GM12864 (cell line): ENCODE results near the gene FOXN4.
"Not testable (repeated sequence)": the region's sequence is repeated elsewhere in the genome, so short reads cannot be mapped to it uniquely, and the experiment has no call there.

Experiments
- DNase-seq: peaks from one replicate; pipeline ENCODE4 v3.0.0-alpha.2; 2011; ENCODE audit warnings: low read depth
- H3K4me3 ChIP-seq: 2 replicates; pipeline ENCODE4 v1.5.1; 2011; ENCODE audit warnings: mild to moderate bottlenecking, low read depth, low read length, control low read depth
- TF ChIP-seq, protein P1 (sequence below): IDR thresholded peaks from 2 replicates; pipeline ENCODE4 v1.5.1; 2011; ENCODE audit warnings: low read depth, mild to moderate bottlenecking, moderate library complexity, low read length, control low read depth, inconsistent platforms; ENCODE audit errors: missing control alignments

The FOXN4 gene

DNA sequence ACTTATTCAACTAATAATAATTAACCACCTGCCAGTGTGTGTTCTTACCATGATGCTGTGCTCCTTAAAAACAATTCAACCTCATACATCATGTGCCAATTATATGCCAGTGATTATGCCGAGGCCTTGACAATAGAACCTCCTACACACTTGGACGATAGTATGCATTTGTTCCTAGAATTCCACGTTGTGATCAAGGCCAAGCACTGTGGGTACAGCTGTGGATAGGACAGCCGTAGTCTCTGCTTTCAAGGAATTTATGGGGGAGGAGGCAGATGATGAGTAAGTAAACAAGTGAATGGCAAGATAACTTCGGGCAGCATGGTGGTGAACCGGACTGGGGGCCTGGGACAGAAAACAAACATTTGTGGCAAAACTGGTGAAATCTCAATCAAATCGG, 20.6 kb upstream of the FOXN4 start:
- DNase-seq = no peak
- TF ChIP-seq, protein P1, sequence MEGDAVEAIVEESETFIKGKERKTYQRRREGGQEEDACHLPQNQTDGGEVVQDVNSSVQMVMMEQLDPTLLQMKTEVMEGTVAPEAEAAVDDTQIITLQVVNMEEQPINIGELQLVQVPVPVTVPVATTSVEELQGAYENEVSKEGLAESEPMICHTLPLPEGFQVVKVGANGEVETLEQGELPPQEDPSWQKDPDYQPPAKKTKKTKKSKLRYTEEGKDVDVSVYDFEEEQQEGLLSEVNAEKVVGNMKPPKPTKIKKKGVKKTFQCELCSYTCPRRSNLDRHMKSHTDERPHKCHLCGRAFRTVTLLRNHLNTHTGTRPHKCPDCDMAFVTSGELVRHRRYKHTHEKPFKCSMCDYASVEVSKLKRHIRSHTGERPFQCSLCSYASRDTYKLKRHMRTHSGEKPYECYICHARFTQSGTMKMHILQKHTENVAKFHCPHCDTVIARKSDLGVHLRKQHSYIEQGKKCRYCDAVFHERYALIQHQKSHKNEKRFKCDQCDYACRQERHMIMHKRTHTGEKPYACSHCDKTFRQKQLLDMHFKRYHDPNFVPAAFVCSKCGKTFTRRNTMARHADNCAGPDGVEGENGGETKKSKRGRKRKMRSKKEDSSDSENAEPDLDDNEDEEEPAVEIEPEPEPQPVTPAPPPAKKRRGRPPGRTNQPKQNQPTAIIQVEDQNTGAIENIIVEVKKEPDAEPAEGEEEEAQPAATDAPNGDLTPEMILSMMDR = no peak
- H3K4me3 ChIP-seq = no peak overlapping the region

DNA sequence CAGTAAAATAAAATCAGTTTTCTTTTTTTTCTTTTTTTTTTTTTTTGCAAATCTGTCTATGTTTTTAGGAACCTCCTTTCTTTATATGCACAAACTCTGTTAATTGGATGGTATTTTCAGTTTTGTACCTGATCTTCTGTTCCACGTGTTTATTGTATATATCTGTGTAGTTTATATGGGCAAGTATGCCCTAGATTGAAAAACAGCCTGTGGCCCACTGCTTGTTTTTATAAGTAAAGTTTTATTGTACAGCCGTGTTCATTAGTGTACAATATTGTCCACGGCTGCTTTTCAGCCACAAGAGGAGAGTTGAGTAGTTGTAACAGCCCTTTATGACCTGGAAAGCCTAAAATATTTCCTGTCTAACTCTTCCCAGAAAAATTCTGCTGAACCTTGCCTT, 19.9 kb upstream of the FOXN4 start:
- no peak for DNase-seq
- TF ChIP-seq, protein P1 = no peak
- no peak overlapping the region for H3K4me3 ChIP-seq

DNA sequence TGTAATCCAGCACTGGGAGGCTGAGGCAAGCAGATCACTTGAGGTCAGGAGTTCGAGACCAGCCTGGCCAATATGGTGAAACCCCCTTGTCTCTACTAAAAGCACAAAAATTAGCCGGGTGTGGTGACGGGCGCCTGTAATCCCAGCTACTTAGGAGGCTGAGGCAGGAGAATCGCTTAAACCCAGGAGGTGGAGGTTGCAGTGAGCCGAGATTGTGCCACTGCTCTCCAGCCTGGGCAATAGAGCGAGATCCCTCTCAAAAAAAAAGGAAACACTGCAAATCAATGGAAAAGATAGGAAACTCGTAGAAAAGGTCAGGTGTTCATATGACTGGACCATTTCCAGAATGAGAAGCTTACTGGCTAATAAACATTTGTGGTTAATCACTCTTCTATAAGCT, 12.2 kb upstream of the FOXN4 start:
- not testable (repeated sequence) for H3K4me3 ChIP-seq, DNase-seq

DNA sequence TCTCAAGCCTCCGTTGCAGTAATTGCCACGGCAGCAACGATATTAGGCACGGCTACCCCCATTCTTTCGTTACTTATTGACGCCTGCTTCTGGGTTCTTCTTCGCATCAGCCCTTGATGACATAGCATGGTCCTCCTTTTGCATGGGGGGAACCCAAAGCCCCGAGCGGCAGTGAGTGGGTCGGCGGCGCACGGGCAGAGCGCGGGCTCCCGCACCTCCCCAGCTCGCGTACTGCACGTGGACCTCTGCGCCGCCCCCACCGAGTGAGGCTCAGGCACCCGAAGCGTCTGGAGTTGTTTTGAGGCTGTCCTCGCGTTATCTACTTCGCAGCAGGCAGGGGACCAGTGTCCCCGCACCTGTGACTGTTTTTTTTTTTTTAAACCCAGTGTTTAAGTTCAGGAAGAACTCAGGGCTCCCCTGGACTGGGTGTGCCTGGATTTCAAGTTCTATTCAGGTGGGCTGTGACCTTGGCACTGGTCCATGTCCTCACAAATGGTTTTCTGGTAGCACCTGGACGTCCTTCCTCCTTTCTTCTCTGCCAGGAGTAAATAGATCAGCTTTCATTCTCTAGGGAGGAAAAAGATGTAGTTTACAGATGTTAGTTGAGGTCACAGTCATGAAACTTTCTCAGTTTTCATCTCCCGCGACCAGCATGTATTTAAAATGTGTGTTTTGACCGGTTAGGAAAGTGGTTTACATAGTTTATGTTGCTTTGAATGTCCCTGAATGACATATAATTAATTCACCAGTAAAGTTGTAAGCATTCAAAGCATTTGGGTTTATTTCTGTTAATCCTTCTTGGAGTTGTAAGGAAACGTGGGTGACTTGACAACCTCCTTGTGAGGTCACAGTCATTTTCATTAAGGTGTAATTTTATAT, 1.4 kb upstream of the FOXN4 start:
- TF ChIP-seq, protein P1 = no peak
- no peak for DNase-seq
- H3K4me3 ChIP-seq = no peak overlapping the region; the same call in 1 of the 2 replicates

DNA sequence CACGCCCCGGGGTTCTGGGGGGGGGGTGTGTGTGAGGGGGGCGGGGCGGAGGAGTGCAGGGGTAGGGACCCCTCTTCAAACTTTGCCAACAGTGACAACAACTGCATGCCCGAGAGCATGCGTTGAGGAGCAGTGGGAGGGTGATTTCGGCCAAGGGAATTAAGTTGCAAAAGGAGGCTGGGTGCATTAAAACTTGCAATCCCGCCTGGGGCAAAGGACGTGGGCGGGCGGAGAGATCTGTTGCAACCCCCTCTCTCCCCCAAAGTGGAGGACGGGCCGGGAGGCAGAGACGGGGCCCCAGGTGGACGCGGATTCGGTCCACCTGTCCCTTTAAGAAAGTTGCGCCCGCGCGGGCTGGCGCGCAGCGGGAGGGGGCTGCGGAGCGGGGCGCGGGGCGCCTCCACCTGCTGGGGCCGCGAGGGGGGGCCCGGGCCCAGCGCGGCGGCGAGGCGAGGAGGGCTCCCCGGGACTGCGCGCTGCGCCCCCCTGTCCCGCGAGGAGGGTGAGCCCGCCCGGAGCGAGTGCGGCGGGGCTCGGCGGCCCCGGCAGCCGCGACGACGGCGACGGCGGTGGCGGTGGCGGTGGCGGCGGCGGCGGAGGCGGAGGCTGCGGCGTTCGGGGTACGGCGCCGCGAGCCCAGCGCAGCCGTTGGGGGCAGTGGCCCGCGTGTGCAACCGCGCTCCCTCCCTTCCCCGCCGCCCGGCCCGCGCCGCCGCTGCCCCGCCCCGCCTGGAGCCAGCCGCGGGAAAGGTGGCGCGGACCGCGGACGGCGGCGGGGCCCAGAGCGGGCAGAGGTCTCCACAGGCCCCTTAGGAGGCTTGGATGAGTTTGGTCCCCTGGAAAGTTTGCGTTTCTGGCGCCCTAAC, 530 bp upstream of the FOXN4 start:
- TF ChIP-seq, protein P1 = no peak
- no peak overlapping the region; the same call in 1 of the 2 replicates for H3K4me3 ChIP-seq
- DNase-seq = no peak

DNA sequence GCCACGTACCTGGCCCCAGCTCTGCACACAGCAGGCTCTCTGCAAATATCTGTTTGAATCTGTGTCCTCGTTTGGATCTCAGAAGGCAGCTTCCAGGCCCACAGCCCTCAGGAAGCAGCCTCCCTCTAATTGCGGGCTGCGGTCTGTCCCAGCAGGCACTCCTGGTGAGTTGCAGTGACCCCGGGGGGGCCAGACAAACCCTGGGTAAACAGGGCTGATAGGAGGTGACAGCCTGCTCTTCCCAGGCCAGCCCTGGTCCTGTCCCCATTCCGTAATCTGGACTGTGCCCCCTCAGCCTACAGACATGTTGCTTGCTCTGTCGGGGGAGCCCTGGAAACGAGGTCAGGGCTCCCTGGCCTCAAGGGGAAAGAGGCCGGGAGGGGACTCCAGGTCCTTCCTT, 2.0 kb downstream of the FOXN4 start:
- no peak overlapping the region for H3K4me3 ChIP-seq
- no peak for DNase-seq
- TF ChIP-seq, protein P1 = no peak

DNA sequence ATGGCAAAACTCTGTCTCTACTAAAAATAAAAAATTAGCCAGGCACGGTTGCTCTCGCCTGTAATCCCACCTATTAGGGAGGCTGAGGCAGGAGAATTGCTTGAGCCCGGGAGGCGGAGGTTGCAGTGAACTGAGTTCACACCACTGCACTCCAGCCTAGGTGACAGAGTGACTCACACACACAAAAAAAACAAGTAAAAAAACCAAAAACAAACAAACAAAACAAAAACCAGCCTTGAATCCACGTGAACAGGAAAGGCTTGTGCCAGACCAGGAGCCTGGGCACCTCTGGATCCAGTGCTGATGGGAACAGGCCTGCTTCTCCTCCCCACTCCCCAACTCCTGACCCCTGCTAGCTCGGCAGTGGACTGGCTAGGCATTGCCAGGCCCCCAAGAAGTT, 3.5 kb downstream of the FOXN4 start:
- no peak overlapping the region for H3K4me3 ChIP-seq
- no peak for DNase-seq
- TF ChIP-seq, protein P1 = no peak
